LNCaP clone FGC (cell line): ENCODE results near the gene STK32B.
"Not testable (repeated sequence)": the region's sequence is repeated elsewhere in the genome, so short reads cannot be mapped to it uniquely, and the experiment has no call there.

ENCODE experiments used
- DNase-seq: peaks from one replicate; pipeline ENCODE4 v3.0.0-alpha.2; 2011; ENCODE audit warnings: low read depth
- H3K4me3 ChIP-seq: 2 replicates; pipeline ENCODE4 v1.5.1; 2011; ENCODE audit warnings: mild to moderate bottlenecking, low read depth, low read length, control low read depth
- CTCF ChIP-seq: IDR thresholded peaks from 2 replicates; pipeline ENCODE4 v1.5.1; 2012; ENCODE audit warnings: mild to moderate bottlenecking; ENCODE audit not compliant: control insufficient read depth, insufficient read depth; ENCODE audit errors: extremely low read depth

STK32B gene

DNA sequence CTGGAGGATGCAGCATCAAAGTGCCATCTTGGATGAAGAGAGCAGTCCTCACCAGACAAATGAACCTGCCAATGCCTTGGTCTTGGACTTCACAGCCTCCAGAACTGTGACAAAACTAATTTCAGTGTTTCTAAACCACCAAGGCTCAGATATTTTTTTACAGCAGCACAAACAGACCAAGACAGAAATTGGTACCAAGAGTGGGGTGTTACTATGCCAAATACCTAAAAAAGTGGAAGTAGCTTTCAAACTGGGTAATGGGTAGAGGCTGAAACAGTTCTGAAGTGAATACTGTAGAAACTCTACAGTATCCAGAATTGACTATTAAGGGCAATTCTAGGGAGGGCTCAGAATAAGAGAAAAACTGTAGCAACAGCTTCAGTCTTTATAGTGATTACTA lies 170.8 kb downstream of the STK32B start:
- TF ChIP-seq CTCF: no peak
- DNase-seq: no peak
- no peak overlapping the region for H3K4me3 ChIP-seq

DNA sequence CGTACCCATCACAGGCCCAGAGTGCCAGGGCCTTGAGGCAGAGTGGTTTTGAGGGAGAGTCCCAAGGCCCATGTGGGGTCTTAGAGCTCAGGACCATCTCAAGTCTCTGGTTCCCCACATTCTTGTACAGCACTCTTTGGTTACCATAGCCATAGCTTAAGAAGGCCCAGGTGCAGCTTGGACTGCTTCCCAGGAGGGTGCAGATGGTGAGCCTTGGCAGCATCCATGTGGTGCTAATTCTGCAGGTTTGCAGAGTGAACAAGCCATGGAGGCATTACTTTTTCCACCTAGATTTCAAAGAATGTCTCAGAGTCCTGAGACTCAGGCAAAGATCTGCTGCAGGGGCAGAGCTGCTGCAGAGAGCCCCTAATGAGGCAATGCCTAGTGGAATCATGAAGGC lies 171.7 kb downstream of the STK32B start:
- no peak for TF ChIP-seq CTCF
- no peak overlapping the region for H3K4me3 ChIP-seq
- DNase-seq: no peak

DNA sequence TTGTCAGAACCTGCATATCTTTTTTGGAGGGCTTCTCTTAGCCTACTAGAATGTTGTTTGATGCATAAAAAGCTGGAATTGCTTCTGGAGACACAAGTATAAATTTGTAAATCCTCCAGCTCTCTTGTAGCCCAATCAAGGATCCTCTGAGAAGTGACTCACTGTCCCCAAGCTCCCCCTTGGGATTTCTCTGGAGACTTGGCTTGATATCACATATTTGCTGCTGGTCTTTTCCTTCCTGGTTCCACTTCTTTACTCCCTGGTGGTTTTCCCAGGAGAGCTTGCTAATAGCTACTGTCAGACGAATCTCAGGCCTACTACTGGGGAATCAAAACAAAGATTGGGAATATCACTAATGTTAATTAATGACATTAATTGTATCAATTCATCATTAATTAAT lies 173.1 kb downstream of the STK32B start:
- DNase-seq: no peak

DNA sequence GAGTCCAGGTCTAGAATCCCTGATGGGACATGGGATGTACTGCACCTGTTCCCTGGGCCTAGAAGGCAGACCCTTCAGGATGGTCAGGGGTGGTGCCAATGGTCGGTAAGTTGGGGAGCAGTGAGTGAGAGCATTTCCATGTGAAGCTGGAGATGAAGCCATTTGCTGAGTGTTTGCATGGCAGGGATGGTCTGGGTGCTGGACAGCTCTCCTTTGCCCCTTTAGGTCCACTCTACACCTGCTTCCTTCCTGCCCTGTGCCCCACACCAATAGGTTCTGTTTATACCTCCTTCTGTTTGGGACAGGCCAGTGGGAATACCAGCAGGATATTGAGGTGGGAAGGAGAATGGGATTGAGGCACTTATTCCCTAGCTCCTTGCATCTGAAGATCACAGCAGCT lies 181.3 kb downstream of the STK32B start:
- H3K4me3 ChIP-seq: no peak overlapping the region
- no peak for DNase-seq
- TF ChIP-seq CTCF: no peak

More for the DNA sequence above, 173.1 kb downstream of the STK32B start:
- H3K4me3 ChIP-seq: no peak overlapping the region
- TF ChIP-seq CTCF: no peak

DNA sequence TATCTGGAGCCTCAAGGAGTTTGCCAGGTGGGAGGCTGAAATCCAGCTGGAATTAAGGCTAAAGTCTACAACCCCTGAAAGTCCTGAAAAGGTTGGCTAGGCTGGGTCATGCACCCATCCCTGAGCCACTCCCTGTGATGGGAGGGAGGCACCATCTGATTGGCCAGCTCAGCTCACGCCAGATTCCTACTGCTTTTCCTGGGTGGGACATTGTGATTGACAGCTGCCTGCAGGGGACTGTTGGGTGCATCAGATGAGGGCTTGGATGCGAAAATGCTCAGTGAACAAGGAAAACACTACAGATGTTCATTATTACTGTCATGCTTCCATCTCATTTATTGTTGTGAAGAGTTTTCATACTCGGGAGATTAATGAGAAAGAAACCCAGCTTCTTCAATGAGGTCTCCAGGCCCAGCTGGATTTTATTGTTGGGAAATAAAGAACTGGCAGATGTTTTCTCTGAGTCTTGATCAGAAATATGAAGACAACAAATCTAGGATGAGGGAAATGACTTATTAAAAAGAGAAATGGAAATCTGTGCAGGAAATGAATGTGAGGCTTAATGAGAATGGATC lies 185.9 kb downstream of the STK32B start:
- no peak for TF ChIP-seq CTCF
- DNase-seq: no peak
- H3K4me3 ChIP-seq: no peak overlapping the region

- TF ChIP-seq CTCF: no peak
- no peak for DNase-seq
- no peak overlapping the region for H3K4me3 ChIP-seq
Observed at GRCh38 chr4:5238173-5238572, 186.9 kb downstream of the STK32B start.

GRCh38 chr4:5247061-5247460 lies 195.8 kb downstream of the STK32B start:
- DNase-seq: not testable (repeated sequence)

More at GRCh38 chr4:5247061-5247460, 195.8 kb downstream of the STK32B start:
- H3K4me3 ChIP-seq: not testable (repeated sequence)
